Measurements from ENCODE around the gene FAM107B. TPM values are rescaled to one million over a fixed set of nuclear protein-coding genes. Genes with fewer than 3 reads are reported as not detected.
A peak's percentile ranks its signal among the peaks of the same experiment; 100 is the strongest.

Gene FAM107B
- total RNA-seq, 1 donor = 17.7 TPM

- peak; percentile 17 for DNase-seq (ENCODE audit: low read depth)
- no peak overlapping the region for H3K4me3 ChIP-seq (ENCODE audit: low read depth, low read length)
- TF ChIP-seq, protein P1, sequence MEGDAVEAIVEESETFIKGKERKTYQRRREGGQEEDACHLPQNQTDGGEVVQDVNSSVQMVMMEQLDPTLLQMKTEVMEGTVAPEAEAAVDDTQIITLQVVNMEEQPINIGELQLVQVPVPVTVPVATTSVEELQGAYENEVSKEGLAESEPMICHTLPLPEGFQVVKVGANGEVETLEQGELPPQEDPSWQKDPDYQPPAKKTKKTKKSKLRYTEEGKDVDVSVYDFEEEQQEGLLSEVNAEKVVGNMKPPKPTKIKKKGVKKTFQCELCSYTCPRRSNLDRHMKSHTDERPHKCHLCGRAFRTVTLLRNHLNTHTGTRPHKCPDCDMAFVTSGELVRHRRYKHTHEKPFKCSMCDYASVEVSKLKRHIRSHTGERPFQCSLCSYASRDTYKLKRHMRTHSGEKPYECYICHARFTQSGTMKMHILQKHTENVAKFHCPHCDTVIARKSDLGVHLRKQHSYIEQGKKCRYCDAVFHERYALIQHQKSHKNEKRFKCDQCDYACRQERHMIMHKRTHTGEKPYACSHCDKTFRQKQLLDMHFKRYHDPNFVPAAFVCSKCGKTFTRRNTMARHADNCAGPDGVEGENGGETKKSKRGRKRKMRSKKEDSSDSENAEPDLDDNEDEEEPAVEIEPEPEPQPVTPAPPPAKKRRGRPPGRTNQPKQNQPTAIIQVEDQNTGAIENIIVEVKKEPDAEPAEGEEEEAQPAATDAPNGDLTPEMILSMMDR (IDR thresholded peaks at IDR 0.05; ENCODE audit: insufficient read depth, low read depth, low read length) = no peak
Measured at GRCh38 chr10:14815681-14816080, 41.0 kb upstream of the FAM107B start.

DNA sequence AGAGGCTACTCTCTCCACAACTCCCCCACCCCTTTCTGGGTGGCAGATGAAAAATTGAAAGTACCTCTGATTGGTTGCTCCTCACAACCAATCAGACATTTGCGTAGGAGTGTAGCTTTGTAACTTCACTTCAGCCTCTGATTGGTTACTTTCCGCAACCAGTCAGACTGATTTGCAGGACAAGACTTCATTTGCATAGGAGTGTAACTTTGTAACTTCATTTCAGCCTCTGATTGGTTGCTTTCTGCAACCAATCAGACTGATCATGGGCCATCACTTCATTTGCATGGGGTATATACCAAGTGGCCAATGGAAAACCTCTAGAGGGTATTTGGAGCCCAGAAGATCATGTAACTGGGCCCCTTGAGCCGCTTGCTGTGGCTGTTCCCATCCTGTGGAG, 37.6 kb upstream of the FAM107B start:
- TF ChIP-seq, protein P1 (IDR thresholded peaks at IDR 0.05; ENCODE audit: insufficient read depth, low read depth, low read length) = no peak
- peak; percentile 16 for DNase-seq (ENCODE audit: low read depth)
- no peak overlapping the region for H3K4me3 ChIP-seq (ENCODE audit: low read depth, low read length)

GRCh38 chr10:14810969-14811953, 36.6 kb upstream of the FAM107B start:
- DNase-seq (ENCODE audit: low read depth) = no peak
- TF ChIP-seq, protein P1 (IDR thresholded peaks at IDR 0.05; ENCODE audit: insufficient read depth, low read depth, low read length) = no peak
- no peak overlapping the region for H3K4me3 ChIP-seq (ENCODE audit: low read depth, low read length)

DNA sequence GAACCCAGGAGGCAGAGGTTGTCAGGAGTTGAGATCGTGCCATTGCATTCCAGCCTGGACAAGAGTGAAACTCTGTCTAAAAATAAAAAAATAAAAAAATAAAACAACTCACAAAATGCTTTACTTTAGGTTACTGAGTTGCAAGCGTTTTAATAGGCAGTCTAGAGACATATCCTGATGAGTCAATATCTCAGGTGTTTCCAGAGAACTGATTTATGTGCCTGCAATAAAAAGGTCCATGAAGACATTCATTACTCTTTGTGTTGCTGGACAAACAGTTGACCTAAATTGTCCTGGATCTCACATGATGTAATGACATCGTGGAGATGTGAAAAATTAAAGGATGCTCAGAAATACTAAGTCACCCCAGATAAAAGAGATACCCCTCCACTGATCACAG, 31.6 kb upstream of the FAM107B start:
- H3K4me3 ChIP-seq (ENCODE audit: low read depth, low read length) = no peak overlapping the region
- no peak for DNase-seq (ENCODE audit: low read depth)
- TF ChIP-seq, protein P1 (IDR thresholded peaks at IDR 0.05; ENCODE audit: insufficient read depth, low read depth, low read length) = no peak

DNA sequence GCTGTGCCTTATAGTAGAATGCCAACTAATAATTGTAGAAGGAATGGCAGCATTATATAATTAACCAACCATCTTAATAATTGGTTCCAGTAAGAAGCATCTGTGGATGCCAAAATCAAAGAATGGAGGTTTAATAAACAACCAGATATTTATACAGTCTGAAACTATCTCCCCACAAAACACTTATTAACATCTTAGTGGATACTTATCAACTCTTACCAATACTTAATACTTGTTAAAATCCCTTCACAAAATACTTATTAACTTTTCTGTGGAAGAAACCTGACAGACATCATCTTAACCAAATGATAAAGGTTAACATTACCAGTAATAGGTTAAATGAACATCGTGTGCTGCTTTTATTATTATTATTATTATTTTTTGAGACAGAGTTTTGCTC, 29.1 kb upstream of the FAM107B start:
- TF ChIP-seq, protein P1 (IDR thresholded peaks at IDR 0.05; ENCODE audit: insufficient read depth, low read depth, low read length) = no peak
- no peak overlapping the region for H3K4me3 ChIP-seq (ENCODE audit: low read depth, low read length)
- no peak for DNase-seq (ENCODE audit: low read depth)

DNA sequence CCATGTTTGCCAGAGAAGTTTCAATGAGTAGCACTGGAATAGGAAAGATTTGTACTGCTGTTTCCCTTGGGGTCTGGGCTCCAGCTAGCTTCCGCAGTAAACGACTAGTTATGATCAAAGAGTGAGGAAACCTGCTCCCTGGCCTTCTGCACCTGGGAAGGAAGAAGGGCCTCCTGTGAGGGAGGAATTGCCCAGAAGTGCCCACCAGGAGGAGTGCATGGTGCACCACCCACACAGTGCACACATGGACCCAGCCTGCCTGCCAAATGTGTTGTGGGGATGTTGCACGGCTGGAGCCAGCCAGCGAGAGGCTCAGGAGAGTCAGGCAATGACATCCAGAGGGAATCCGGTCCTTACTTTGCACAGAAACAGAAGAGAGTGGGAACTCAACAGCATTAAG, 27.0 kb upstream of the FAM107B start:
- TF ChIP-seq, protein P1 (IDR thresholded peaks at IDR 0.05; ENCODE audit: insufficient read depth, low read depth, low read length) = peak; percentile 13
- no peak for DNase-seq (ENCODE audit: low read depth)
- no peak overlapping the region for H3K4me3 ChIP-seq (ENCODE audit: low read depth, low read length)
